HG02642 (cell line): ENCODE results near the gene ZNF776.
"Not testable (repeated sequence)": the region's sequence is repeated elsewhere in the genome, so short reads cannot be mapped to it uniquely, and the experiment has no call there.

Experiments used
- ATAC-seq: cut with Tn5 transposase; IDR thresholded peaks from one replicate; pipeline ENCODE4 v1.9.1; 2021; ENCODE audit warnings: mild to moderate bottlenecking; ENCODE audit not compliant: unreplicated experiment, poor library complexity

Gene ZNF776

GRCh38 chr19:57776764-57777296, 30.2 kb downstream of the ZNF776 start:
- ATAC-seq: no peak

- ATAC-seq: no peak
Measured at GRCh38 chr19:57778336-57778735, 31.7 kb downstream of the ZNF776 start.

DNA sequence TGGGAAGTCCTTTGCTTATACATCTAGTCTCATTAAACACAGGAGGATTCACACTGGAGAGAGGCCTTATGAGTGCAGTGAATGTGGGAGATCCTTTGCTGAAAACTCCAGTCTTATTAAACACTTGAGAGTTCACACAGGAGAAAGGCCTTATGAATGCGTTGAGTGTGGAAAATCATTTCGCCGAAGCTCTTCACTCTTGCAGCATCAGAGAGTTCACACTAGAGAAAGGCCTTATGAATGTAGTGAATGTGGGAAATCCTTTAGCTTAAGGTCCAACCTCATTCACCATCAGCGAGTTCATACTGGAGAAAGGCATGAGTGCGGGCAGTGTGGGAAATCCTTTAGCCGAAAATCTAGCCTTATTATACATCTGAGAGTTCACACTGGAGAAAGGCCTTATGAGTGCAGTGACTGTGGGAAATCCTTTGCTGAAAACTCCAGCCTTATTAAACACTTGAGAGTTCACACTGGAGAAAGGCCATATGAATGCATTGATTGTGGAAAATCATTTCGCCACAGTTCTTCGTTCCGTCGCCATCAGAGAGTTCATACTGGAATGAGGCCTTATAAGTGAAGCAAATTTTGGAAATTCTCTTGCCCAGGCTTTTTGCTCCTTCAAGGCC, 32.7 kb downstream of the ZNF776 start:
- ATAC-seq: no peak

- no peak for ATAC-seq
Measured at GRCh38 chr19:57786286-57786685, 39.7 kb downstream of the ZNF776 start.

DNA sequence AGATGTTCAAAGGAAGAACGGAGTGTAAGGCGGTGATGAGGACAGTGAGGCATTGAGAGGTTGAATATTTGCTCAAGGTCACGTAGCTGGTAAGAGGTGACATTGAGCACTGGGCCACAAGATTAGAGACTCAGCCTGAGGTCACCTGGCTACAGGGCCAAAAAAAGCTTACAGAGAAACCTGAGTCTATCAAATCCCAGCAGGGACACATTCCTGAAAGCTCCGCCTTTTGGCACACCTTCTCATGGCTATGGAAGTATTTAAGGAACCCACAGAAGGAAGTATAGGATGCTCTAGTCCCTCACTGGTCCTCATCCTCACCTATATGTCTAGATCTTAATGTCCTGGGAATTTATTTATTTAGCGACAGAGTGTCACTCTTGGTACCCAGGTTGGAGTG, 40.3 kb downstream of the ZNF776 start:
- no peak for ATAC-seq

GRCh38 chr19:57788114-57788692, 41.6 kb downstream of the ZNF776 start:
- ATAC-seq: no peak

- no peak for ATAC-seq
Measured at GRCh38 chr19:57789288-57789687, 42.7 kb downstream of the ZNF776 start.

DNA sequence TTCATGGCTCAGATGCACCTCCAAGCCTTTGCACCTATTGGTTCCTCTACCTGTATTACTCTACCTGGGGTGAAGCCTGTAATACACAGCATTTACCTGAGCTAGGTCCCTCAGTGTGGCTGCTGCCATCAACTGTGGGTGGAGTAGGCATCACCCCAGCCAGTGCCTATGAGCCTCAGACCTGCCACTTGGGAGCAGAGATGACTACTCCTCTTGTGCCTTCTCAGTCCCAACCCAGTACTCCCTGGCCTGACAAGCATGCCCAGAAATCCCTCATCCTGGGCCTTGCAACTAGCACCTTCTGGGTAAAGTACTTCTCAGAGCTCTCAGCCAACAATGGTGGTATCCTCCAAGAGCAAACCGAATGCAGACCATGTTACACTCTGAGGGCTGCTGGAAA, 50.0 kb downstream of the ZNF776 start:
- not testable (repeated sequence) for ATAC-seq

- no peak for ATAC-seq
Measured at GRCh38 chr19:57800696-57801095, 54.1 kb downstream of the ZNF776 start.

GRCh38 chr19:57802269-57802668, 55.7 kb downstream of the ZNF776 start:
- ATAC-seq: no peak

DNA sequence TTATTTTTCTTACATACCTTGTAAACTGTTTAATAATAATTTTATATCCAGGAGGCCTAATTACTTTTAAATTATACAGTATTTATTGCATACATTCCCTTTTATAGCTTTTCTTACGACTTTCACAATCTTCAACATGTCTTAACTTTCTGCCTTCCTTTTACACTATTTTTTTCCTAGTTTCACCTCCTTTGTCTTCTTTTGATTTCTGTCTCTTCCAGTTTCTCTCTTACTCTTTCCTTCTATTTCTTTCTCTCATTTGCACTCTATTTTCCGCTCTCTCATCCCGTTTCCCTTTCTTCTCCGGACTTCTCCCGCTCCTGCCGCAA, 56.6 kb downstream of the ZNF776 start:
- no peak for ATAC-seq

GRCh38 chr19:57803594-57804325, 57.1 kb downstream of the ZNF776 start:
- no peak for ATAC-seq

DNA sequence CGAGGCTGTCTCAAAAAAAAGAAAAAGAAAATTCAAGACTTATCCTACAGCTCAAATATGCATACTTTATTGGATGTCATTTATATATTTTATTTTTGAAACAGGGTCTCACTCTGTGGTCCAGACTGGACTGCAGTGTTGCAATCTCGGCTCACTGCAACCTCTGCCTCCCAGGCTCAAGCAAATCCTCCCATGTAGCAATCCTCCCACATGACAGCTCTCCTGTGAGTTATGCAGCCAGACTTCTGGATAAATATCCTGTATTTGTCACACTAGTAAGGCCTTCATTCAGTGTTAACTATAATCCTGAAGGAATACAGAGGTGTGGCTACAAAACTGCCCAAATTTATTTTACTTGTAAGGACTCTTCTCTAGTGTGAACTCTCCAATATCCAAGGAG, 60.9 kb downstream of the ZNF776 start:
- no peak for ATAC-seq
